Stimulated activated CD4-positive, alpha-beta T cell treated with anti-CD3 and anti-CD28 coated beads, Interleukin-2, amount 100 ng/mL, for 4 hours (primary cell): Measurements from ENCODE around the gene NAALADL2.
"Not testable (repeated sequence)": the region's sequence is repeated elsewhere in the genome, so short reads cannot be mapped to it uniquely, and the experiment has no call there.

Source experiments
- DNase-seq: peaks from one replicate; pipeline ENCODE4 v3.0.0-alpha.2; 2020; ENCODE audit warnings: low read depth

NAALADL2 gene

GRCh38 chr3:175310046-175310445 is 450.9 kb downstream of the NAALADL2 start:
- no peak for DNase-seq

- no peak for DNase-seq
These were observed 452.3 kb downstream of the NAALADL2 start for GRCh38 chr3:175311404-175311803.

- DNase-seq: no peak
These were observed 452.8 kb downstream of the NAALADL2 start for GRCh38 chr3:175311946-175312345.

- DNase-seq: no peak
These were observed 453.7 kb downstream of the NAALADL2 start for GRCh38 chr3:175312791-175313190.

GRCh38 chr3:175316799-175317198 is 457.7 kb downstream of the NAALADL2 start:
- no peak for DNase-seq

- DNase-seq: no peak
These were observed 466.3 kb downstream of the NAALADL2 start for GRCh38 chr3:175325440-175325839.

GRCh38 chr3:175326041-175326440 is 466.9 kb downstream of the NAALADL2 start:
- no peak for DNase-seq

GRCh38 chr3:175329373-175329772 is 470.2 kb downstream of the NAALADL2 start:
- no peak for DNase-seq

- no peak for DNase-seq
These were observed 476.1 kb downstream of the NAALADL2 start for GRCh38 chr3:175335229-175335628.

- DNase-seq: no peak
These were observed 477.4 kb downstream of the NAALADL2 start for GRCh38 chr3:175336406-175337133.

- DNase-seq: no peak
These were observed 478.5 kb downstream of the NAALADL2 start for GRCh38 chr3:175337631-175338030.

- DNase-seq: no peak
These were observed 479.8 kb downstream of the NAALADL2 start for GRCh38 chr3:175338775-175339535.

- DNase-seq: no peak
These were observed 481.3 kb downstream of the NAALADL2 start for GRCh38 chr3:175340338-175341015.

- no peak for DNase-seq
These were observed 483.1 kb downstream of the NAALADL2 start for GRCh38 chr3:175342196-175342595.

GRCh38 chr3:175343946-175344345 is 484.8 kb downstream of the NAALADL2 start:
- no peak for DNase-seq

GRCh38 chr3:175346573-175347356 is 487.6 kb downstream of the NAALADL2 start:
- no peak for DNase-seq

GRCh38 chr3:175349168-175349567 is 490.0 kb downstream of the NAALADL2 start:
- DNase-seq: no peak

GRCh38 chr3:175355801-175356335 is 496.7 kb downstream of the NAALADL2 start:
- no peak for DNase-seq

- no peak for DNase-seq
These were observed 497.8 kb downstream of the NAALADL2 start for GRCh38 chr3:175356899-175357324.

GRCh38 chr3:175357758-175358157 is 498.6 kb downstream of the NAALADL2 start:
- DNase-seq: no peak

GRCh38 chr3:175358935-175359334 is 499.8 kb downstream of the NAALADL2 start:
- DNase-seq: no peak

- not testable (repeated sequence) for DNase-seq
These were observed 511.3 kb downstream of the NAALADL2 start for GRCh38 chr3:175370426-175370825.
